G401 (cell line): Measurements from ENCODE around the gene LIPF. TPM values are rescaled to one million over a fixed set of nuclear protein-coding genes. Genes with fewer than 3 reads are reported as not detected.
A peak's percentile ranks its signal among the peaks of the same experiment; 100 is the strongest.
"Not testable (repeated sequence)": the region's sequence is repeated elsewhere in the genome, so short reads cannot be mapped to it uniquely, and the experiment has no call there.

Source experiments
- DNase-seq: peaks from one replicate; pipeline ENCODE4 v3.0.0-alpha.2; 2015; ENCODE audit warnings: low spot score
- in situ Hi-C: cut with HindIII; loops from 2 replicates; pipeline ENCODE4 v1.10.0; 2016; ENCODE audit warnings: low sequenced_read_pairs, mixed read lengths
- total RNA-seq: library from RNA; depleted of rRNA; stranded (reverse); fragments of >200 nt; shearing (Covaris generic); gene quantifications from 2 replicates; pipeline ENCODE4 v1.2.3, GENCODE V29; 2014

Gene LIPF
- total RNA-seq, 1 experiment from 2014 or later: not detected

- no peak for DNase-seq
- in situ Hi-C loops: no loop called here
Observed at GRCh38 chr10:88668465-88668864, 4.2 kb downstream of the LIPF start.

DNA sequence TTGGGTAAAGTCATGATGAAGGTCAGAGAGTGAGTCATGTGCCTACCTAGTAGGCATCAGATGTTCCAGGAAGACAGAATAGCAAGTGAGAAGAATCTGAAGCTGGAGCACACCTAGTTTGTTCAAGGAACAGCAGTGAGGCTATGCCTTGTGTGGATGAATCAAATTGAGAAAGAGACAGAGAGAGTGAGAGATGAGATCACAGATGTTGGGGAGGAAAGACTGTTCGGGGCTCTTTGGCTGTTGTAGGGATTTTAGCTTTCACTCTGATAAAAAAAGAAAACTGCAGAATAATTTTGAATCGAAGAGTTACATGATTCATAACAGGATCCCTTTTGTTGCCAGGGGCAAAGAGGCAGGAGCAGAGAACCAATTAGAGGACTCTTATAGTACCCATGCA lies 6.3 kb downstream of the LIPF start:
- in situ Hi-C loops: no loop called here
- no peak for DNase-seq

DNA sequence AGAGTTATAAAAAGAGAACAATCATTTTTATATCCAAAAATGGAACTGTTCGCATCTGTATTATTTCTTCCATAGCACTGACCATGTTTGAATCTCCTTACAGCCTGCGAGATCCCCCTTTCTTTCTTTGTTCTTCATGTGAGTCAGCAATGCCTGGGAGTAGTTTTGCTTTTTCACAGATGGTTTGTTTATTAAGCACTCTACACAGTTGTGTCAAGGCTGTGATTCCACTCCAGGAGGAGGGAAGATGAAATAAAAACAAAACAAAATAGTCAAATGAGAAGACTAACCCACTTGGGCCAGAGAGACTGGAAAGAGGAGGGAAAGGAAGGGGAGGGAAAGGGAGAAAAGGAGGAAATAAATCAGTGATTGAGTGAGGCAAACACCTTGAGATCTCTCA lies 7.8 kb downstream of the LIPF start:
- no peak for DNase-seq
- in situ Hi-C loops: no loop called here

GRCh38 chr10:88676283-88677060 lies 12.2 kb downstream of the LIPF start:
- DNase-seq: no peak
- in situ Hi-C loops: no loop called here

- in situ Hi-C loops: no loop called here
- no peak for DNase-seq
Observed at GRCh38 chr10:88680958-88681357, 16.7 kb downstream of the LIPF start.

DNA sequence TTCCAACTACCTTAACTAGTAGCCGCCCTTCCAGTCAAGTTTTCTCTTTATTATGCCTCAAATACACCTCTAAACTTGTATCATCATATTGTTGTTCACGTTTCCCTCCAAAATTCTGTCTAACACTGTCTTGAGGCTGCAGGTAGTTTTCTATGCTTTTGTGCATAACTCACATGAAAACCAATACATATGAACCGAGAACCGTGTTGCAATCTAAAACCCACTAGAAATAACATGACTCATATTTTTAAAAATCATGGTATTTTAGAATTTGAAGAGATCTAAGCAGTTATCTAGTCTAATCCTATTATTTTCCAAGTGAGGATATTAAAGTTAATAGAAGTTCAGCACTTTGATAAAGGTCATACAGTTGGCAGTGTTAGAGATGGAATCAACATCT lies 18.2 kb downstream of the LIPF start:
- no peak for DNase-seq
- in situ Hi-C loops: no loop called here

DNA sequence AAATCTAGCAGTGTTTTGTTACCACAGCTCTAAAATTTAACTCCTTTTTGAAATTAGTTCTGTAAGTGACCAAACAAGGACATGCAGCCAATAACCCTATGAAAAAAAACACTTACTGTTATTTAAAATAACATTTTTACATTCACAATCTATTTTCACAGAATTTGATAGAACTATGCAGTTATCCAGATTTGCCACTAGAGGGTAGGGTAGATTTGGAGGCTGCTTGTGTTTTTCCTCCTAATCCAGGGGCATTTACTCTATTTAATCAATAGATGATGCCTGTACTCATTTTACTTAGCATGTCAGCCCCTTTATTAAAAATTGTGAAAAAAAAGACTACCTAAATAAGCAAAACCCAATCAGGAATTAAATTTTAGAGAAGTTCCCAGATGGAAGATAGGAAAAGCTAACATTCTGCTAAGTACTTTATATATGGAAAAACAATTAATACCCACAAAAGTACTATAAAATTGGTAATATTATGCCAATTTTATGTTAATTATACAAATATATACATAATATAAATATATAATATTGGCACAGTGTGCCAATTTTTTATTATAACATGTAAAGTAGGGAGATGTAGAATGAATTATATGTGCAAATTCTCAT lies 23.7 kb downstream of the LIPF start:
- DNase-seq: peak; percentile 23
- in situ Hi-C loops: no loop called here

DNA sequence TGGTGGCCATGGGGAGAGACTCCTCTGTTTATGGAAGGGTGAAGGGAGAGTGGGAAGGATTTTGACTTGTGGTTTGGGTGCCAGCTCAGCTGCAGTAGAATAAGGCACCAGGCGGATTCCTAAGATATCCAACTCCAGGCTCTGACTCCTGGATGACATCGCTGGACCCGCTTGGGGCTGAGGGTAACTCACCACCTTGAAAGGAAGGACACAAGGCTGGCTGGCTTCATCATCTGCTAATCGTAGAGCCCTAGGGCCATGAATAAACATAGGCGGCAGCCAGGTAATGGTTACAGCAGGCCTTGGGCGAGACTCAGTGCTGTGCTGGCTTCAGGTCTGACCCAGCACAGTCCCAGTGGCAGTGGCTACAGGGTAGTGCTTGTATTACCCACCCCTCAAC lies 25.1 kb downstream of the LIPF start:
- in situ Hi-C loops: no loop called here
- DNase-seq: no peak

DNA sequence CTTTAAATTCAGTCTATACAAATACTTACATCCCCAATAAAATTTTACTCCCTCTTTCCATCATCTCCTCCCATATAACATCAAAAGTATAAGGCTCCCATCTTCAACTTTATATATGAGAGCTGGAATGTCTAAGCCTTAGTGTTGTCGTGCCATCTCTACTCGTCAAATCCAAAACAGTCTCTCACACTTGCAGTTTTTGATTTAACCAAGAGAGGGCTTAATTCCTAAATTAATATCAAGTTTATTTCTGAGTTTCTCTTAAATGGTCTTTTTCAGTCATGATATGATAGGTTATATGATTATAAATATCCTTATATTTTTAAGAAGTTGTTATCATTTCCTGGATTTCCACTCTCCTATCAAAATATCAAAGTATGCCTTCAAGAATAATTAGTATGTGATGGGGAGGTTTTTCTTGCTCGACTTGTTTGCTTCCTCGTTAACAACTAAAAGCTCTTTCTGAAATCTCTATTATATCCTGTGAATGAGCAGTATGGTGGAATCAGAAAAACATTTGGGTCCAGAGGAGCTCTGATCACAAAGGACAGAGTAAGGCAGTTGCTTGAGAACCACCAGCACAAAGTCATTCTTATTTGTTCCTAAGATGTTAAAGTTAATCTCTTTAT lies 29.3 kb downstream of the LIPF start:
- in situ Hi-C loops: no loop called here

DNA sequence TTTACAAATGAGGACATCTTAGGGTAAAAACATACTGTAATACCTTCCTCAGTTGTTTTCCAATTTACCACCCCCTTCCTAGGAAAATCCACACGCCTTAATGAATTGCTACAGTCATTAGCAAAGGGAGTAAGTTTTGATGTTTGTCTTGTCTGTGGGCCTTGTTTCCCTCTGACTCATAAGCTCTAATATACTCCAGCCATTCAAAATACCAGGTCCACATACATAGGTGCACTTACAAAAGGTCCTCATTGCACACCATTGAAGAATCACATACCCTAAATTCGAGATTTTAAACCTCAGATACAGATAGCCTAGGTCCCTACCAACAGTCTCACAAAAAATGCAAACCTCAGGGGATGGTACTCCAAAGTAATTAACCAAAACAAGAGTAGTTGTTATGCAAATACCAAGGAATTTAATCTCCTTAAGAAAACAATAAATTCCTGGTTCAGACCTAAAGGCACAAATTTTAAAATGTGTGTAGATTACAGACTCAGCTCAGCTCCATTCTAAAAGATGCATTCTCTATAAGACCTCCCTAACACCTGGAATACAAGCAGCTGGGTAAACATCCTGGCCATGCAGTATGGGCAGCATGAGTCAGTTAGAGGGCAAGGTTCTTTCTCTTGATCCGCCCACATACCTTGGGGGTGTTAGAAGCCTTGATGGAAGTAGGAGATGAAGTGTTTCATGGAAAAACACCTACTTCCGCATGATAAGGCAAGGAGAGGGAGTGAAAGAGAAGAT lies 38.8 kb downstream of the LIPF start:
- no peak for DNase-seq
- in situ Hi-C loops: no loop called here

More for the DNA sequence above, 29.3 kb downstream of the LIPF start:
- peak; percentile 16 for DNase-seq

DNA sequence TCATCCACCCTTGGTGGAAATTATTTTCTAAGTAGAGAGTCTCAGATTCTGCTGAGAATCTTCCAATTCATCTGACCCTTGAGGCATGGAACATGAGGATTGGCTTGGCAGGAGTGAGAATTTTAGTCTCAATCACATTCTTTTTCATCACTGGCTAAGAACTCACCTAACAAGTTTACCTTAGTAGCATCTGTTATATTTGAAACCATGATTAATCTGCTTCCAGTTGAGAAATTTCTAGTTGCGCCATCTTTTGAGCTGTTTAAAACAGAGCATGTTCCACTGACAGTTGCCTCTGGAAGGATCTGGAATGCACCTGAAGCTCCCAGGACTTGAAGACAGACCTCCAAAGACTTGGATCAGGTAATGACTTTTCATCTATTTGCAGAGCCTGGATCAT lies 41.7 kb downstream of the LIPF start, which contains the start of gene LIPK:
TSS of gene LIPK (plus strand) at position 292 of the 400 bp plus-strand sequence. CDS start 18,295 bp downstream, outside the sequence.
- DNase-seq: no peak
- in situ Hi-C loops: no loop called here

DNA sequence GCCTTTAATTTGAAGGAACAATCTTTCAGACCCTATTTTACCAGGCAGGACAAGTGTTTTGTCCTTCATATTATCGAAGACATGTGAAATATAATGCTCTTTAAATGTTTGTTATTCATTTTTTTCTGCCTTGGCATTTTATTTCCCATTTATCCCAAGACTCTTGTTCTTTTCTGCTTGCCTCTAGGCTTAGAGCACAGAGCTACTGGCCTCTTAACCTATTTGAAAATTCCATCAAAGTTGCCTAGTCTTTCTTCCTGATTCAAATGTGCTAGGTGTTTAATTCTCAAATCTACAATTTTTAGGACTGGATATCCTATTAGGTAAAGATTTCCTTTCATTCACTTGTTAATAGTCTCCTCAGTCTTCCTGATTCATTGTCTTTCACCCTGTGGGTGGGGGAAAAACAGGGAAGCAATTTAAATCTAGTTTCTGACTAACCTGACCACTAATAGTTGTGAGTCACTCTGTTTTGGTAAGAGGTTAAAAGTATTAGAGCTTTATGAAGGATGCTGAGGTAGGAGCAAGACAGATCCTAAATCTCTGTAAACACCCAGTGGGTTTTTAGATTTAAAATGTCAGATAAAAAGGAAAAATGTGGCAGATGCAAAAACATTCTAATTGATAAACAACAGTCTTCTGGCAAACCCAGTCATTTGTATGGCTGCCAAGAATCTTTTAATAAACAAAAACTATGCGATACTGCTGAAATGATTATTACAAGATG lies 43.4 kb downstream of the LIPF start:
- in situ Hi-C loops: no loop called here
- no peak for DNase-seq

DNA sequence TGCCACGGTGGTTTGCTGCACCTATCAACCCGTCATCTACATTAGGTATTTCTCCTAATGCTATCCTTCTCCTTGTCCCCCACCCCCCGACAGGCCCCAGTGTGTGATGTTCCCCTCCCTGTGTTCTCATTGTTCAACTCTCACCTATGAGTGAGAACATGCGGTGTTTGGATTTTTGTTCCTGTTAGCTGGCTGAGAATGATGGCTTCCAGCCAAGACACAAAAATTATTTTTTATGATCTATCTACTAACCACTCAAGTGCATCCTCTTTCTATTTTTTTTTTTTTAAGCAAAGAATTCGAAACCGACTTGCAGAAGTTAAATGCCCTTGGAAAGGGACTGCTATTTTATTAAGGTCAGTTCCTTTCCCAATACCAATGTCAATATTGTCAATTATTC lies 45.1 kb downstream of the LIPF start:
- DNase-seq, in situ Hi-C loops: not testable (repeated sequence)

- no peak for DNase-seq
Observed at GRCh38 chr10:88715517-88715916, 51.3 kb downstream of the LIPF start.

GRCh38 chr10:88721392-88721791 lies 57.1 kb downstream of the LIPF start:
- in situ Hi-C loops: no loop called here
- DNase-seq: no peak

More at GRCh38 chr10:88715517-88715916, 51.3 kb downstream of the LIPF start:
- in situ Hi-C loops: no loop called here

GRCh38 chr10:88725798-88726197 lies 61.6 kb downstream of the LIPF start:
- no peak for DNase-seq
- in situ Hi-C loops: no loop called here

- DNase-seq: peak; percentile 13
- in situ Hi-C loops: no loop called here
Observed at GRCh38 chr10:88728107-88728763, 64.0 kb downstream of the LIPF start.
